SK-N-SH treated with all-trans-retinoic acid at 6 μM for 48 hours (cell line): ENCODE measurements around the gene EDAR.

Experiments used
- ATAC-seq: fragments of 200-7000 bp; cut with Tn5 transposase; 3 replicates; pipeline ENCODE4 v1.9.1; 2020; ENCODE audit warnings: mild to moderate bottlenecking, moderate library complexity
- ARNTL ChIP-seq: fragments of 450-650 bp; formaldehyde crosslinking; IDR thresholded peaks from 2 replicates; pipeline ENCODE4 v1.5.0; 2020; ENCODE audit warnings: low read depth, mild to moderate bottlenecking, moderate library complexity, borderline replicate concordance
- BACH2 ChIP-seq: fragments of 250-450 bp; sonication (Bioruptor Pico); IDR thresholded peaks from 2 replicates; pipeline ENCODE4 v1.9.0; 2021; ENCODE audit warnings: mild to moderate bottlenecking, borderline replicate concordance
- CREB5 ChIP-seq: fragments of 250-450 bp; sonication (Bioruptor Pico); IDR thresholded peaks from 2 replicates; pipeline ENCODE4 v1.5.1; 2020; ENCODE audit warnings: low read depth, mild to moderate bottlenecking, moderate library complexity
- CSDC2 ChIP-seq: fragments of 250-450 bp; sonication (Bioruptor Pico); IDR thresholded peaks from 2 replicates; pipeline ENCODE4 v1.5.0; 2020; ENCODE audit warnings: mild to moderate bottlenecking, moderate library complexity
- CSRNP3 ChIP-seq: fragments of 250-450 bp; sonication (Bioruptor Pico); IDR thresholded peaks from 2 replicates; pipeline ENCODE4 v1.5.1; 2021; ENCODE audit warnings: mild to moderate bottlenecking, moderate library complexity
- ESRRG ChIP-seq: fragments of 250-450 bp; sonication (Bioruptor Pico); IDR thresholded peaks from 2 replicates; pipeline ENCODE4 v1.6.1; 2021; ENCODE audit warnings: mild to moderate bottlenecking
- GLIS3 ChIP-seq: fragments of 250-450 bp; sonication (Bioruptor Pico); IDR thresholded peaks from 2 replicates; pipeline ENCODE4 v1.5.0; 2020; ENCODE audit warnings: mild to moderate bottlenecking, moderate library complexity
- ISL1 ChIP-seq: fragments of 250-450 bp; sonication (Bioruptor Pico); IDR thresholded peaks from 2 replicates; pipeline ENCODE4 v2.1.2; 2022; ENCODE audit warnings: mild to moderate bottlenecking, moderate library complexity
- OSR1 ChIP-seq: fragments of 250-450 bp; sonication (Bioruptor Pico); IDR thresholded peaks from 2 replicates; pipeline ENCODE4 v1.8.0; 2022; ENCODE audit warnings: moderate library complexity, mild to moderate bottlenecking, inconsistent platforms
- PATZ1 ChIP-seq: fragments of 250-450 bp; sonication (Bioruptor Pico); IDR thresholded peaks from 2 replicates; pipeline ENCODE4 v1.8.0; 2020; ENCODE audit warnings: mild to moderate bottlenecking, moderate library complexity, borderline replicate concordance
- POU6F1 ChIP-seq: fragments of 250-450 bp; sonication (Bioruptor Pico); IDR thresholded peaks from 2 replicates; pipeline ENCODE4 v1.8.0; 2021; ENCODE audit warnings: low read depth, mild to moderate bottlenecking, moderate library complexity, borderline replicate concordance
- PPARA ChIP-seq: fragments of 250-450 bp; sonication (Bioruptor Pico); IDR thresholded peaks from 2 replicates; pipeline ENCODE4 v1.5.0; 2020; ENCODE audit warnings: mild to moderate bottlenecking, borderline replicate concordance
- RARB ChIP-seq: fragments of 250-450 bp; sonication (Bioruptor Pico); IDR thresholded peaks from 2 replicates; pipeline ENCODE4 v1.8.0; 2021; ENCODE audit warnings: mild to moderate bottlenecking, moderate library complexity
- SNAI2 ChIP-seq: fragments of 250-450 bp; sonication (Bioruptor Pico); IDR thresholded peaks from 2 replicates; pipeline ENCODE4 v1.5.0; 2020; ENCODE audit warnings: mild to moderate bottlenecking, moderate library complexity
- TCF4 ChIP-seq: fragments of 250-450 bp; sonication (Bioruptor Pico); IDR thresholded peaks from 2 replicates; pipeline ENCODE4 v1.8.0; 2021; ENCODE audit warnings: mild to moderate bottlenecking, moderate library complexity, borderline replicate concordance
- TOX ChIP-seq: fragments of 250-450 bp; sonication (Bioruptor Pico); IDR thresholded peaks from 2 replicates; pipeline ENCODE4 v1.8.0; 2021; ENCODE audit warnings: mild to moderate bottlenecking, moderate library complexity, borderline replicate concordance
- ZC3H10 ChIP-seq: fragments of 250-450 bp; sonication (Bioruptor Pico); IDR thresholded peaks from 2 replicates; pipeline ENCODE4 v1.5.1; 2021; ENCODE audit warnings: mild to moderate bottlenecking, moderate library complexity
- ZFP3 ChIP-seq: fragments of 250-450 bp; sonication (Bioruptor Pico); IDR thresholded peaks from 2 replicates; pipeline ENCODE4 v1.5.0; 2020; ENCODE audit warnings: mild to moderate bottlenecking, moderate library complexity
- ZFP30 ChIP-seq: fragments of 450-650 bp; formaldehyde crosslinking; IDR thresholded peaks from 2 replicates; pipeline ENCODE4 v1.5.0; 2022; ENCODE audit warnings: mild to moderate bottlenecking, moderate library complexity
- ZNF70 ChIP-seq: fragments of 450-650 bp; formaldehyde crosslinking; IDR thresholded peaks from 2 replicates; pipeline ENCODE4 v1.5.0; 2020; ENCODE audit warnings: mild to moderate bottlenecking, moderate library complexity
- ZNF8 ChIP-seq: fragments of 450-650 bp; formaldehyde crosslinking; IDR thresholded peaks from 2 replicates; pipeline ENCODE4 v1.5.0; 2020; ENCODE audit warnings: mild to moderate bottlenecking, moderate library complexity

EDAR gene

GRCh38 chr2:108998911-108999310, 9.9 kb upstream of the EDAR start:
- TF ChIP-seq ESRRG (CRISPR knock-in tag) (no peak), ZC3H10 (CRISPR knock-in tag) (no peak), RARB (CRISPR knock-in tag) (no peak), ARNTL (no peak), ZFP30 (no peak), GLIS3 (no peak), CSRNP3 (CRISPR knock-in tag) (no peak), ISL1 (CRISPR knock-in tag) (no peak), ZNF70 (CRISPR knock-in tag) (no peak), PPARA (CRISPR knock-in tag) (no peak), POU6F1 (CRISPR knock-in tag) (no peak), CREB5 (no peak), PATZ1 (CRISPR knock-in tag) (no peak), BACH2 (CRISPR knock-in tag) (no peak), ZFP3 (CRISPR knock-in tag) (no peak), TOX (no peak), ZNF8 (CRISPR knock-in tag) (no peak), SNAI2 (CRISPR knock-in tag) (no peak), CSDC2 (CRISPR knock-in tag) (no peak)
- ATAC-seq = no peak

GRCh38 chr2:108994178-108994577, 5.2 kb upstream of the EDAR start:
- ATAC-seq = no peak
- no peak for TF ChIP-seq PATZ1 (CRISPR knock-in tag)
- no peak for TF ChIP-seq ZC3H10 (CRISPR knock-in tag)
- TF ChIP-seq ESRRG (CRISPR knock-in tag) = no peak
- no peak for TF ChIP-seq GLIS3
- no peak for TF ChIP-seq CSDC2 (CRISPR knock-in tag)
- TF ChIP-seq CREB5 = no peak
- TF ChIP-seq ARNTL = no peak
- no peak for TF ChIP-seq ZFP30
- TF ChIP-seq ZFP3 (CRISPR knock-in tag) = no peak
- TF ChIP-seq TCF4 (CRISPR knock-in tag) = no peak
- TF ChIP-seq ZNF70 (CRISPR knock-in tag) = no peak
- TF ChIP-seq ZNF8 (CRISPR knock-in tag) = no peak
- TF ChIP-seq OSR1 (CRISPR knock-in tag) = no peak
- no peak for TF ChIP-seq RARB (CRISPR knock-in tag)
- no peak for TF ChIP-seq POU6F1 (CRISPR knock-in tag)
- TF ChIP-seq ISL1 (CRISPR knock-in tag) = no peak
